ENCODE measurements around the gene PLAAT4. TPM values are rescaled to one million over a fixed set of nuclear protein-coding genes. Genes with fewer than 3 reads are reported as not detected.
"Not testable (repeated sequence)": the region's sequence is repeated elsewhere in the genome, so short reads cannot be mapped to it uniquely, and the experiment has no call there.

Gene PLAAT4
- polyA plus RNA-seq, 1 donor = 5.4 TPM

DNA sequence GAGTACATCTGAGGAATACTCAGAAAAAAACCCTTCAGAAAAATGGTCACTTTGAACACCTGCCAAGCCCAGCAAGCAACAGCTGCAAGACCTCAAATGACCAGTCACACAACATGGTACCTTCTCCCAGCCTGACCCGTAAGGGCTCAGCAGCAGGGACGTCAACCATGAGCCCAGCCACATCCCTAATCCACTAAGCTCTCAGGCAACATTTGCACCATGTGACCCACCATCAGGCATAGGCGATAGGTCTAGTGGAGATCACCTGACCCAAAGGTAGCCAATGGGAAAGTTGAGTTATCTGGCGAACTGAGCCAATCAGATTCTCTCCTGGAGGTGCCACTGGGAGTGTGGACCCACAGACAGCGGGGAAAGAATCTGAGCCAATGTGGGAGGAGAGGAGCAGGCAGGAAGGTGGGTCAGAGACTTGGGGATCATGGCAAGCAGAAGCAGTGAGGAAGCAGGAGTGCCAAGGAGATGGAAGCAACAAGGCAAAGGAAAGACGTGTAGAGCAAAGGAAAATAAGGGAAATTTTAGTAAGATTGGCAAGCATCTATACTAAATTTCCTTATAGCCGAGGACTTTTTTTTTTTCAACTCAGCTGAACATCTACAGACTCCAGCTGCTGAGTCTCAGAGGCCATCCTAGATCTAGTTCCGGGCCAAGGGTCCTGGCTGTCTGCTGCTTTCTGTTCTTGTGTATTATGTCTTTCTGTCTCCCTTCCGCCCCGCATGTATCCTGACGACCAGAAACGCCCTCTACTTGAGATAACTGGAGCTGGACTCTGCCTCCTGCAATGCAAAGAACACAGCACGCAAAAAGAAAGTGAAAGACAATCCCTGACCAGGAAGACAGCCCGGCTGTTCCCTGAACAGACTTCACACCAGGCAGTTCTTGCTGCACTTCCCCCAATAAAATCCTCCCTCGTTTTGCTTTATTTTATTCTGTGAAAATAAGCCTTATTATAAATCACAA is 37.6 kb downstream of the PLAAT4 start:
- DNase-seq = peak; percentile 67

GRCh38 chr11:63574856-63575602 is 38.4 kb downstream of the PLAAT4 start:
- DNase-seq = peak; percentile 35

GRCh38 chr11:63578882-63579281 is 42.3 kb downstream of the PLAAT4 start:
- not testable (repeated sequence) for DNase-seq

- DNase-seq = not testable (repeated sequence)
Observed at GRCh38 chr11:63581224-63581623, 44.6 kb downstream of the PLAAT4 start.

GRCh38 chr11:63583357-63583677 is 46.7 kb downstream of the PLAAT4 start:
- no peak for DNase-seq

DNA sequence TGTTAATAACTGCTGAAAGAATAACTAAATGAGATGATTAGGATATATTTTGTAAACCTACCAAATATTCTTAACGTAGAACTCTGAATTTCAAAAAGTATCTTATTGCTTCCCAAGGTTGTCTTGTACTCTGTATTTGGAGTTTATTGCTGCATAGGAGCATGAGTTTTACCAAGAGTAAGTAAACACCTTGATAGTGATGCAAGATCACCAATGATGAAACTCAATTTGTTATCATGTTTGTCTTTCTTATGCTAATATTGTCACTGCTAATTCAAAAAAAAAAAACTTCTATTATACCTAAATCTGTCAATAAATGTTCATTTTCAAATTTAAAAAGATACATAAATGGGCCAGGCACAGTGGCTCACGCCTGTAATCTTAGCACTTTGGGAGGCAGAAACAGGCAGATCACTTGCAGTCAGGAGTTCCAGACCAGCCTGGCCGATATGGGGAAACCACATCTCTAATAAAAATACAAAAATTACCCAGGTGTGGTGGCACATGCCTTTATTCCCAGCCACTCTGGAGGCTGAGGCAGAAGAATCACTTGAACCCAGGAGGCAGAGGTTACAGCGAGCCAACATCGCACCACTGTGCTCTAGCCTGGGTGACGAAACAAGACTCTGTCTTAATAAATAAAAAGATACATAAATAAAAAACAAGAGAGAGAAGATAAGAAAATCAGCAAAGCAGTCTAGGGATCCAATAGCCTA is 50.0 kb downstream of the PLAAT4 start:
- DNase-seq = no peak

GRCh38 chr11:63589000-63589399 is 52.4 kb downstream of the PLAAT4 start:
- DNase-seq = no peak

DNA sequence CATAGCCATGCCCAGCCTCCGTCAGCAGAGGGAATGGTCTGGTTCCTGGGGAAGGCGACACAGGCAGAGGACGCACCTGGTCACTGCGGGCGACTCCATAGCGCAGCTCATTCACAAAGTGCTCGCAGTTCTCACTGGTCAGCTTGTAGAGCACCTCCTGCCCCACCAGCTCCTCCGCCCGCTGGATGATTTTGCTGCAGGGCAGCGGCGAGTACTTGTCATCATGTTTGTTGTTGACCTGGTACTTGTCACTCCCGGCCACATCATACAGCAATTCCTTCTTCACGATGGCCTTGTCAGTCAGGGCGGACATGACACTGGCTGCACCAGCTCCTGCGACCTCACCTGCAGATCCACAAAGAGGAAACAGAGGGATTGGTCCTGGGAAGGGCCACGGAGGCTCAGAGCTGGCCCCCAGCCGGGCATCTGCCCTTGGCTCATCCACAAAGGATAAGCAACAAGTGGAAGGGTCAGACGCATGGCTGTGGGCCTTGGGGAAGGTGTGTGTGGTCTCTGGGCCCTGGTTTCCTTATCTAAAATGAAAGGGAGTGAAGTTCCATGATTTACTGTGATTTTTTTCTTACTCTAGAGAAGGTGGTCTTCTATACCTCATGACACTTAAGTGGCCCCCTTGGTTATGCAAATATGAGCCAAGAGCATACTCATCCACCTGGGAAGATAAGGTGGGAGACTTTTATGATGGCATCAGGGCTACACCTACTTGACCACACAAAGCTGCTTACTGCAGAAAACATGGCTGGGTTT is 53.6 kb downstream of the PLAAT4 start:
- no peak for DNase-seq

- no peak for DNase-seq
Observed at GRCh38 chr11:63592975-63593395, 56.4 kb downstream of the PLAAT4 start.

GRCh38 chr11:63595296-63595695 is 58.7 kb downstream of the PLAAT4 start:
- DNase-seq = no peak

Other genes starting within 250 kb of the PLAAT4 start
- gene SLC22A9, start 167.0 kb upstream of the PLAAT4 start, polyA plus RNA-seq (ENCODE audit: insufficient read length) = not detected
- 4.6 TPM for gene PLAAT5, start 45.6 kb upstream of the PLAAT4 start, polyA plus RNA-seq (ENCODE audit: insufficient read length)
- gene LGALS12, start 30.7 kb upstream of the PLAAT4 start, polyA plus RNA-seq (ENCODE audit: insufficient read length) = 4.8 TPM
- gene PLAAT2, start 26.6 kb downstream of the PLAAT4 start, polyA plus RNA-seq (ENCODE audit: insufficient read length) = not detected
- gene PLAAT3, start 77.6 kb downstream of the PLAAT4 start, polyA plus RNA-seq (ENCODE audit: insufficient read length) = 37.5 TPM
- gene ATL3, start 134.6 kb downstream of the PLAAT4 start, polyA plus RNA-seq (ENCODE audit: insufficient read length) = 14.1 TPM
- gene RTN3, start 144.7 kb downstream of the PLAAT4 start, polyA plus RNA-seq (ENCODE audit: insufficient read length) = 56.8 TPM
- 35.1 TPM for gene ZFTA, start 232.0 kb downstream of the PLAAT4 start, polyA plus RNA-seq (ENCODE audit: insufficient read length)

All from hindlimb muscle (tissue), 1 donor.